HG02798 (cell line): ENCODE data around the gene INSR.

ENCODE experiments used
- ATAC-seq: cut with Tn5 transposase; IDR thresholded peaks from one replicate; pipeline ENCODE4 v1.9.1; 2021; ENCODE audit warnings: mild to moderate bottlenecking; ENCODE audit not compliant: unreplicated experiment, poor library complexity

Gene INSR

GRCh38 chr19:7297742-7298141 is 3.5 kb upstream of the INSR start:
- no peak for ATAC-seq

GRCh38 chr19:7295912-7296536 is 1.8 kb upstream of the INSR start:
- ATAC-seq: no peak

GRCh38 chr19:7294558-7295212 is 471 bp upstream of the INSR start:
- ATAC-seq: peak; percentile 63

DNA sequence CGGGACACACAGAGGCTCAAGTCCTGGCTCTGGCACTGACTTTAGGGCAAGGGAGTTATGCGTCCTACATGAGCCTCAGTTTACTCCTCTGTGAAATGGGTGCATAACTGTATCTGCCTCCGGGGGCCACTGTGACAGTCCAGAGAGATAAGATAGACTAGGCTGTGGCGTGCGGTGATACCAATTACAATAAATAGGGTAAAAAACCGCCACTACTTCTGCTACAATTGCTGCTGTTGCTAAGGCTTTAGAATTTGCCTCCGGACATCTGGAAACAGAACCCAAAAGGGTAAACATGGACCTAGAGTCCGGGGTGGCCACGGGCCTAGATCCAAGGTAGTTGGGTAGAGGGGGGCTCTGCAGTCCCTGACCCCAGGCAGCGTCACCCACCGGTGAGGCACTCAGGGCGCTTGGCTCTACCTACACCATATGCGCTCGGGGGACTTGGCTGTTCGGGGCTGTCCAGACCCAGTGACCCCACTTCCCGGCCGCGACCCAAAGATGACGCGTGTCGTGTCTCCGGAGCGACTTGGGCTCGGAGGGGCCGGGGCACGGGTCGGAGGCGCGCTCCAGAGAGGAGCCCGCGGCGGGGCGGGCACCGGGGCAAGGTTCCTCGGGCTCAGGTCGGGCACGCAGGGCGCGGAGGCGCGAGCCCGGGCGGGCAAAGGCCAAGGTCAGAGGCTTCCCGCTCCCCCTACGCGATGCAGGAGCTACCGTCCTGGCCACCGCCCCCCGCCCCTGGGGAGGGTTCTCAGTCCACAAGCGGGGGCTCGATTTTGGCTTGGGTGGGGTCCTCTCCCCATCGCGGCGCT is 1.1 kb downstream of the INSR start:
- no peak for ATAC-seq

- ATAC-seq: no peak
Measured at GRCh38 chr19:7292352-7292949, 1.8 kb downstream of the INSR start.

GRCh38 chr19:7288977-7289376 is 5.2 kb downstream of the INSR start:
- no peak for ATAC-seq

DNA sequence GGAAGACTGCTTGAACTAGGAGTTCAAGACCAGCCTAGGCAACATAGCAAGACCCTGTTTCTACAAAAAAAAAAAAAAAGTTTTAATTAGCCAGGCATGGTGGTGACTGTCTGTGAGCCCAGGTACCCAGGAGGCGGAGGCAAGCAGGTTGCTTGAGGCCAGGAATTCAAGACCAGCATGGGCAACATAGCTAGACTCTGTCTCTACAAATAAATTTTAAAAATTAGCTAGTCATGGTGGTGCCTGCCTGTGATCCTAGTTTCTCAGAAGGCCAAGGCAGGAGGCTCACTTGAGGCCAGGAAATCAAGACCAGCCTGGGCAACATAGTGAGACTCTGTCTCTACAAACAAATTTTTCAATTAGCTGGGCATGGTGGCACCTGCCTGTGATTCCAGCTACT is 6.1 kb downstream of the INSR start:
- ATAC-seq: no peak

- ATAC-seq: no peak
Measured at GRCh38 chr19:7287722-7288121, 6.5 kb downstream of the INSR start.

DNA sequence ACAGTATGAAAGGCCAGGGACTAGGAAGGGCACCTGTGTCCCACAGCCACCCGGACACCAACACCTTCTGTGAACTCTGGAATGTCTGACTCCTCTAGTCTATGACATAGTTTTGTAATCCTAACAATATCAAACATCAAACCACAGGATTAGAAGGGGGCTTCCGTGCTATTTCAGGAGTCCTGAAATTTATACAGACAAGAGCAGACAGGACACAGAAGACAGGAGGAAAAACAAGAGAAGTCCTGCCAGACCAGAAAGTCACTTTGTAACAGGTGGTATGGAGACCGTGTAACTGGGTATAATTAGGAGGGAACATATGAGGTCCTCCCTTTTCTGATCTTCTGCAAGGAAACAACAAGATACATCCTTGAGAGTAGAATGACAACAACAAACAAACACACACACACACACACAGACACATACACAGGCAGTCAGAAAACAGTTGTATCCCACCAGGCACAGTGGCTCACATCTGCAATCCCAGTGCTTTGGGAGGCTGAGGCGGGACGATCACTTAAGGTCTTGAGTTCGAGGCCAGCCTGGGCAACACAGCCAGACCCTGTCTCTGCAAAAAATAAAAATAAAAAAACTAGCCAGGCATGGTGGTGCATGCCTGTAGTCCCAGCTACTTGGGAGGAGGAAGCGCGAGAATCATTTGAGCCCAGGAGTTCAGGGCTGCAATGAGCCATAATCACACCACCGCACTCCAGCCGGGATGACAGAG is 13.1 kb downstream of the INSR start:
- ATAC-seq: no peak

GRCh38 chr19:7272856-7273578 is 21.2 kb downstream of the INSR start:
- peak; percentile 80 for ATAC-seq

DNA sequence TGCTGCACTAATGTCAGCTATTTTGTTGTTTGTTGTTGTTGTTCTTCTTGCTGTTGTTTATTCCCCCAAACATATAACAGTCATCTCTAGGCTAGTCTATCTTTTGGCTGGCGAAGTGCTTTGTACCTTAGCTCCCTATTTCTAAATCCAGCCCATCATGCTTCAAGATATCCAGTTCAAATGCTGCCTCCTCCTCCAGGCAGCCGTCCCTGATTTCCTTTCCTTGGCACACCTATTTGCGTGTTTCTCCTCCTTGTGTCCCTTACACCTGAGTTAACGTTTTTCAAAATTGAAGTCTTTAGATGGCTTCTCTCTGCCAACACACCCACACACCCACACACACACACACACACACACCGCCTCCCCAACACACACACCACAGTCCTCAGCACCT is 25.5 kb downstream of the INSR start:
- no peak for ATAC-seq

DNA sequence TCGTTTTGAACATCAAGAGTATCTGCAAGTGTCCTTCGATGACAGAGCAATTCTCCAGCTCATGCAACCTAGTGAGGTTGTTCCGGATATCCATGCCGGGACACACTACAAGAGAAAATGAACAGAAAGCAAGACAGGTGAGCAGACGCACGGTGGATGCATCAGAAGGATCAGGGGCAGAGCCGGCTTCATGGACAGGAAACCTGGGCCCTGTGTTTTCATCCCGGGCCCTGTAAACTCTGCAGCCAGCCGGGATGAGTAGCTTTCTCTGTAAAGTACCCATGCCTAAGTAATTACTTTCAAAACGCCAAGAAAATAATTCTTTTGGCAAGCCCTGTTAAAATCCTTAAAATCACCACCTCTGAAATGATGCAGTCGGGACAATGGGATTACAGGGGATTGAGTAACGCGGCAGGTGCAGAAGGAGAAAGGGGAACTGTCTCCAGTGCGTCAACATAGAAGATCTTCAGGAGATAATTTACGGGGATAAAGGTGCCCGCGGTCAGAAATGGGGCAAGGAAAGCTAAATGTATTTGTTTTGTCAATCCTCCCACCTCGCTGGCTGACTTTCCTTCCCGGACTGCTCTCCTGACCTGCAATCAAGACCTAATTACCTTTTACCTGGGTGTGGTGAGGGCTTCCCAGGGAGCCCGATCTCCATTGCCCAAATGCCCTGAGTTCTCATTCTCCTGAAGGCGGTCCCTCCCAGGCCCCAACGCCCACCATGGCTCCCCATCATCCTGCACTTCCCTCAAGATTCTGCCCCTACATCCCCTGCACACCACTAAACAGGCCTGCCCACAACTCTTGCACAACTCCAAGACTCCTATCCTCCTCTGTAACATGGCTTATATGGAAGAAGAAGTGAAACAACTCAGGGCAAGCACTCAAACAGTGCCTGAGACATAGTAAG is 26.2 kb downstream of the INSR start:
- no peak for ATAC-seq

- ATAC-seq: no peak
Measured at GRCh38 chr19:7266832-7267231, 27.4 kb downstream of the INSR start.

GRCh38 chr19:7265963-7266362 is 28.3 kb downstream of the INSR start:
- ATAC-seq: no peak

GRCh38 chr19:7264858-7265257 is 29.4 kb downstream of the INSR start:
- no peak for ATAC-seq

- no peak for ATAC-seq
Measured at GRCh38 chr19:7263521-7263920, 30.7 kb downstream of the INSR start.

DNA sequence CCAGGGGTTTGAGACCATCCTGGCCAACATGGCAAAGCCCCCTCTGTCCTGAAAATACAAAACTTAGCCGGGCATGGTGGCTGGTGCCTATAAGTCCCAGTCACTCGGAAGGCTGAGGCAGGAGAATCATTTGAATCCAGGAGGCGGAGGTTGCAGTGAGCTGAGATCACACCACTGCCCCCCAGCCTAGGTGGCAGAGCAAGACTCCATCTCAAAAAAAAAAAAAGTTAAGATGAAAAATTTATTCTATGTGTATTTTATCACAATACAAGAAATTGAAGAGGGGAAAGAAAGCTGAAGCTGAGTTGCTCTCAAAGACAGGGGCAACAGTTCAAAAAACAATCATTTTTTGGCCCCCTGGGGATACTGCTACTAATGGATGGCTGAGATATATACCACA is 31.1 kb downstream of the INSR start:
- ATAC-seq: no peak

DNA sequence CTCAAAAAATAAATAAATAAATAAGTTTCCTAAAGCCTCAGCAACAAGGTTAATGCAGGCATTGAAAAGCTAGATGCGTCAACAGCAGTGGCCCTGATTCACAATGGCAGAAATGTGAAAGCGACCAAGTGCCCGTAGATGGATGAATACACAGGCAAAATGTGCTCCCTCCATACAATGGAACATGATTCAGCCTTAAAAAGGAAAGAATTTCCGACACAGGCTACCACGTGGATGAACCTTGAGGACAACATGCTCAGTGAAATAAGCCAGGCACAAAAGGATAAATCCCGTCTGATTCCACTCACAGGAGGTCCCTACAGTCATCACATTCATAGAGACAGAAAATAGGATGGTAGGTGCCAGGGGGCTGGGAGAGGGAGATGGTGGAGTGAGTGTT is 31.7 kb downstream of the INSR start:
- ATAC-seq: no peak

DNA sequence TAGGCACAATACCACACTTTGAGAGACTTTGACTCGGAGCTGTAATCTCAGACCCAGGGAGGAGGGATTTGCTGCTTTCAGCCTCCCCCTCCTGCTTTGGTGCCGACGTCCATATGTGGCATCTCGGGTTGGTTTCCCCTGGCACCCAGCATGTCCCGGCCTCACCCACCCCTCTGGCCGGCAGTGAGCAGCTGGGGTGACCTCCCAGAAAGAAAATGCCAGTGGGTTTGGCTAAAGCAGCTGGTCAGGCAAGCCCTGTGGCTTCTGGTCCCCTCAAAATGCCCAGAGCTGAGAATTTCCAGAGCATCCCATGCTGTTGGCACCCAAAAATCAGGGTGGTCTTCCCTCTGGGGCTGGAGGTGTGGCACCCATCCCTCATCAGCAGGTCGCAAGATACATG is 34.1 kb downstream of the INSR start:
- no peak for ATAC-seq
